Measurements from ENCODE around the gene NPSR1. TPM values are rescaled to one million over a fixed set of nuclear protein-coding genes. Genes with fewer than 3 reads are reported as not detected.

NPSR1 gene
- polyA plus RNA-seq, 1 of the 3 experiments (the other 2 are of a cell fraction), result not detected

- no peak overlapping the region for H2AFZ ChIP-seq (ENCODE audit: low read depth)
- no peak overlapping the region for H3K27ac ChIP-seq (ENCODE audit: low read depth in 2 of 2, low read length in 1 of 2)
- TF ChIP-seq SIN3A (IDR thresholded peaks at IDR 0.05; ENCODE audit: borderline replicate concordance, low read depth, low read length) (no peak), CTCF (IDR thresholded peaks at IDR 0.05) (no peak), ELF1 (IDR thresholded peaks at IDR 0.05) (no peak), FOXM1 (IDR thresholded peaks at IDR 0.05; ENCODE audit: low read depth) (no peak), GABPA (IDR thresholded peaks at IDR 0.05; ENCODE audit: low read depth) (no peak), PBX3 (IDR thresholded peaks at IDR 0.05) (no peak), MEF2A (IDR thresholded peaks at IDR 0.05; ENCODE audit: borderline replicate concordance, low read depth) (no peak), NRF1 (IDR thresholded peaks at IDR 0.05; ENCODE audit: low read depth, low read length) (no peak), EZH2phosphoT487 (IDR thresholded peaks at IDR 0.05; ENCODE audit: borderline replicate concordance, low read depth) (no peak), GATA2 (CRISPR knock-in tag; IDR thresholded peaks at IDR 0.05) (no peak), FOXJ3 (CRISPR knock-in tag; IDR thresholded peaks at IDR 0.05) (no peak), RFX5 (IDR thresholded peaks at IDR 0.05; ENCODE audit: low read length) (no peak), USF1 (IDR thresholded peaks at IDR 0.05; ENCODE audit: borderline replicate concordance, low read depth) (no peak), POLR2AphosphoS5 (IDR thresholded peaks at IDR 0.05; ENCODE audit: low read depth, low read length) (no peak), SMC3 (IDR thresholded peaks at IDR 0.05; ENCODE audit: low read depth, low read length) (no peak), JUND (IDR thresholded peaks at IDR 0.05) (no peak)
- H3K79me2 ChIP-seq (ENCODE audit: insufficient read depth), result no peaks in the 10 kb centered on the region
- no peak overlapping the region for H3K4me3 ChIP-seq (ENCODE audit: low read depth in 2 of 2, low read length in 1 of 2)
- peaks cover 13% of the 10 kb centered on the region; the same call in 1 of the 2 replicates for H3K27me3 ChIP-seq (ENCODE audit: insufficient read depth)
- H3K36me3 ChIP-seq (replicated peaks in 1 of 2; ENCODE audit: control insufficient read depth in 1 of 2, insufficient read depth in 2 of 2, low read length in 1 of 2), result no peaks in the 10 kb centered on the region
- H3K4me1 ChIP-seq (ENCODE audit: control insufficient read depth in 1 of 2, insufficient read depth in 2 of 2, low read depth in 1 of 2, low read length in 1 of 2), result peaks cover 0 to 4% of the 10 kb centered on the region in 2 experiments; a peak in 1 of 4 replicates
- no peaks in the 10 kb centered on the region for H4K20me1 ChIP-seq (ENCODE audit: insufficient read depth)
- no peak for DNase-seq
- no peak overlapping the region for H3K9ac ChIP-seq
- no peaks in the 10 kb centered on the region for H3K9me3 ChIP-seq
- peaks cover 4% of the 10 kb centered on the region for H3F3A ChIP-seq (replicated peaks; ENCODE audit: insufficient read depth)
- 4% methylated on average over 2 of the region's 2 CpGs for WGBS (ENCODE audit: low lambda C conversion rate)
- no peak overlapping the region for H3K4me2 ChIP-seq
- CTCF ChIA-PET, result interaction anchor here (1.2 kb wide), 1 partner anchor 14 kb away, joined by 3 read pairs; no protein-coding TSS in a partner anchor
- H3K9me2 ChIP-seq, result no peaks in the 10 kb centered on the region
- POLR2A ChIA-PET, result no interaction called here
Observed at GRCh38 chr7:34677491-34677890, 19.5 kb downstream of the NPSR1 start.

GRCh38 chr7:34687529-34687928 lies 29.5 kb downstream of the NPSR1 start:
- H3K79me2 ChIP-seq (ENCODE audit: insufficient read depth), result no peaks in the 10 kb centered on the region
- H3F3A ChIP-seq (replicated peaks; ENCODE audit: insufficient read depth), result no peaks in the 10 kb centered on the region
- H4K20me1 ChIP-seq (ENCODE audit: insufficient read depth), result no peaks in the 10 kb centered on the region
- WGBS (ENCODE audit: low lambda C conversion rate), result 6% methylated on average over 2 of the region's 2 CpGs
- H3K27me3 ChIP-seq (ENCODE audit: insufficient read depth), result peaks cover 7% of the 10 kb centered on the region; the same call in 1 of the 2 replicates
- ChIA-PET CTCF (interaction anchor here (1.2 kb wide), 1 partner anchor 11 kb away, joined by 4 read pairs; no protein-coding TSS in a partner anchor), POLR2A (no interaction called here)
- no peak overlapping the region for H3K4me3 ChIP-seq (ENCODE audit: low read depth in 2 of 2, low read length in 1 of 2)
- H3K9ac ChIP-seq, result no peak overlapping the region
- no peak for TF ChIP-seq RAD21 (IDR thresholded peaks at IDR 0.05; ENCODE audit: low read length)
- TF ChIP-seq RCOR1 (IDR thresholded peaks at IDR 0.05; ENCODE audit: low read length), result no peak
- TF ChIP-seq GATA2 (CRISPR knock-in tag; IDR thresholded peaks at IDR 0.05), result no peak
- no peak for TF ChIP-seq CTCF (IDR thresholded peaks at IDR 0.05)
- no peak overlapping the region for H3K4me2 ChIP-seq
- H3K36me3 ChIP-seq (replicated peaks in 1 of 2; ENCODE audit: control insufficient read depth in 1 of 2, insufficient read depth in 2 of 2, low read length in 1 of 2), result no peaks in the 10 kb centered on the region
- H2AFZ ChIP-seq (ENCODE audit: low read depth), result no peak overlapping the region
- no peak overlapping the region for H3K27ac ChIP-seq (ENCODE audit: low read depth in 2 of 2, low read length in 1 of 2)
- H3K9me3 ChIP-seq, result no peaks in the 10 kb centered on the region
- no peak for DNase-seq
- no peaks in the 10 kb centered on the region for H3K4me1 ChIP-seq (ENCODE audit: control insufficient read depth in 1 of 2, insufficient read depth in 2 of 2, low read depth in 1 of 2, low read length in 1 of 2)
- no peaks in the 10 kb centered on the region; the same call in 1 of the 2 replicates for H3K9me2 ChIP-seq

All from SK-N-SH (cell line).